BLaER1 (cell line): ENCODE data around the gene XYLT1.

Experiments
- H3K27ac ChIP-seq: shearing (Covaris generic); formaldehyde crosslinking; 2 replicates; pipeline ENCODE4 v1.8.1; 2022
- H3K27me3 ChIP-seq: shearing (Covaris generic); formaldehyde crosslinking; 2 replicates; pipeline ENCODE4 v1.8.1; 2022
- H3K36me3 ChIP-seq: shearing (Covaris generic); formaldehyde crosslinking; 2 replicates; pipeline ENCODE4 v1.8.1; 2022
- H3K4me1 ChIP-seq: shearing (Covaris generic); formaldehyde crosslinking; 2 replicates; pipeline ENCODE4 v1.8.1; 2022
- H3K4me2 ChIP-seq: shearing (Covaris generic); formaldehyde crosslinking; 2 replicates; pipeline ENCODE4 v1.8.1; 2022
- H3K4me3 ChIP-seq: shearing (Covaris generic); formaldehyde crosslinking; 2 replicates; pipeline ENCODE4 v1.8.1; 2022
- H3K9ac ChIP-seq: shearing (Covaris generic); formaldehyde crosslinking; 2 replicates; pipeline ENCODE4 v1.8.1; 2022
- H3K9me3 ChIP-seq: shearing (Covaris generic); formaldehyde crosslinking; 2 replicates; pipeline ENCODE4 v1.8.1; 2022
- H4K20me1 ChIP-seq: shearing (Covaris generic); formaldehyde crosslinking; 2 replicates; pipeline ENCODE4 v1.8.1; 2022
- Cebpa-rat ChIP-seq: shearing (Covaris generic); IDR thresholded peaks from 2 replicates; pipeline ENCODE4 v1.8.1; 2022

XYLT1 gene

DNA sequence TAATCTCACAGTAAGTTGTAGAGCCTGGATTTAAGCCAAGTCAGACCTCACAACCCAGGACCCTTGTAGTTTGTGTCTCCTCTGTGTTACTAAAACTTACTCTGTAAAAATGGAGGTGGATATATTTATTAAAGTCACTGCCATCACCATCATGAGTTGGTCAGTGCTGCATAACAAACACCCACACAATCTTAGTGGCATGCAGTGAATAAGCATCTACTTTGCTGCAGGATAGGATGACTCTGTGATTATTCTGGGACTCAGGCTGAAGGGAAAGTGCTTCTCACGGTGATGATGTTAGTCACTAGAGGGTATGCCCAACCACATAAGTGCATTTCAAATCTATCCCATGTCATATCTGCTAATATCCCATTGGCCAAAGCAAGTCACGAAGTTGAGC is 398.7 kb downstream of the XYLT1 start:
- Histone ChIP-seq H3K27ac (no peak overlapping the region), H3K9me3 (no peaks in the 10 kb centered on the region), H3K27me3 (no peaks in the 10 kb centered on the region), H4K20me1 (no peaks in the 10 kb centered on the region), H3K9ac (no peak overlapping the region), H3K4me3 (no peak overlapping the region), H3K4me1 (peaks cover 14% of the 10 kb centered on the region), H3K4me2 (no peak overlapping the region), H3K36me3 (no peaks in the 10 kb centered on the region)
- TF ChIP-seq Cebpa-rat: no peak

DNA sequence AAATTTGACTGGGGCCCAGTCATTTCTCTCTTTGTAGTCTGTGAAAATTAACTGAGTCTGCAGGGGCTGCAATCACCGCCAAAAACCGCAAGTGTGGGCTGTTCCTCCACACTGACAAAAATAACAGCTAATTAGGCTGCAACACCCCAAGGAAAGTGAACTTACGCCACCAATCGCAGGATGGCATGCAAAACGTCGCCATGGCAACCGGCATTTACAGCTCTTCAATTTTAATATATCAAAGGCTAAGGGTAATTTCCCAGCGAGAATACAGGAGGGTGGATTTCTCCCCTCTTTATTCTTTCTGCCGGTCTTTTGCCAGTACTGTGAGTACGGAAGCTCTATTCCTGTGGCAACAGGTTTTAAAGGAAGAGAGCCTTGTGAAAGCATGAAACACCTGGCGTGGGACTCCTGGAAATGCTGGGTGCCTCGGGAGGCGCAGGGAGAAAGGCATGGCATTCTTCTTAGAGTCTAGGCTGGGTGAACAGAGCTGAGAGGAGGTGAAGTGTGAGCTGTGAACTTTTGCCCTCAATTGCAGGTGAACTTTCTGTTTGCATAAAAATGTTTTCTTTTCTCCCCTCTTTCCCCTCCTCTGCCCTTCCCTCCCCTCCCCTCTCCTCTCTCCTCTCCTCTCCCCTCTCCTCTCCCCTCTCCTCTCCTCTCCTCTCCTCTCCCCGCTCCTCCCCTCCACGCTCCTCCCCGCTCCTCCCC is 399.7 kb downstream of the XYLT1 start:
- no peaks in the 10 kb centered on the region for H3K36me3 ChIP-seq
- H3K27me3 ChIP-seq: no peaks in the 10 kb centered on the region
- peak overlapping the region; percentile 42; the same call in 1 of the 2 replicates for H3K4me3 ChIP-seq
- no peaks in the 10 kb centered on the region for H4K20me1 ChIP-seq
- H3K9ac ChIP-seq: no peak overlapping the region
- no peak for TF ChIP-seq Cebpa-rat
- peaks cover 14% of the 10 kb centered on the region for H3K4me1 ChIP-seq
- H3K9me3 ChIP-seq: no peaks in the 10 kb centered on the region
- peak overlapping the region; percentile 62 for H3K4me2 ChIP-seq
- no peak overlapping the region for H3K27ac ChIP-seq

DNA sequence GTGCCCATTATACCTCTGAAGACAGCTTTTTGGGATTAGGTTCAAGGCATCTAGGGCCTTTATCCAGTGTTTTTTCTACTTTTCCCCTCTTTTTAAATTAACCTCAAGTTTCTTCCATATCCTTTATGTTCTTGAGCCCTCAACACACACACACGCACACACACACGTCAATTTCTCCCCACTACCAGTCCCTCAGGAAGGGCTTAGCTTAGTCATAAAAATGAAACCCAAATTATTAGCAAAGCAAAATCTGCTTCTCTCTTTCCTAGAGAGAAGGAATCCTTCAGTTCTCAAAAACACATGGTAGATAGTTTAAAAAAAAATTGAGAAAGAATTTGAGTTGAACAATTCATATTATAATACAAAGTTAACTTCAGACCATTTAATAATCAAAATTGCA is 401.1 kb downstream of the XYLT1 start:
- H3K27me3 ChIP-seq: no peaks in the 10 kb centered on the region
- peak overlapping the region; percentile 62; the same call in 1 of the 2 replicates for H3K4me2 ChIP-seq
- H3K9ac ChIP-seq: no peak overlapping the region
- no peak overlapping the region for H3K27ac ChIP-seq
- H3K4me1 ChIP-seq: peaks cover 14% of the 10 kb centered on the region
- no peaks in the 10 kb centered on the region for H3K36me3 ChIP-seq
- no peak for TF ChIP-seq Cebpa-rat
- H3K4me3 ChIP-seq: no peak overlapping the region
- H3K9me3 ChIP-seq: no peaks in the 10 kb centered on the region
- H4K20me1 ChIP-seq: no peaks in the 10 kb centered on the region

DNA sequence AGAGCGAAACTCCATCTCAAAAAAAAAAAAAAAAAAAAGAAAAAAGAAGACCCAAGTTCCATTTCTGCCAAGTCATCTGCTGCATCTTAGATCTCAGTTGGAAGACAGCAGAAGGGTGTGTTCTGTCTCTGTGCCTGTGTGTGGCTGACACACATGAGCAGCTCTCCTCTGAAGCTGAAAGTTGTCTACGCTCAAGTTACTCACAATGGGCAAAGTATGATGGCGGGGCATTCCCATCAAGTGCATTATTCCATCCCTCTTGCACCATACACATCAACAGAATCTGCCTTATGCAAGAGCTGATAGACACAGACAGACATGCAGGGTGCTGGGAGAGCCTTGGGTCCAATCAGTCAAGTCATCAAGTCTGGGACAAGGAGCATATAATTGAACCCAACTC is 402.2 kb downstream of the XYLT1 start:
- no peak for TF ChIP-seq Cebpa-rat
- H3K27me3 ChIP-seq: no peaks in the 10 kb centered on the region
- H4K20me1 ChIP-seq: no peaks in the 10 kb centered on the region
- H3K4me3 ChIP-seq: no peak overlapping the region
- H3K4me1 ChIP-seq: peaks cover 14% of the 10 kb centered on the region
- H3K9ac ChIP-seq: no peak overlapping the region
- H3K36me3 ChIP-seq: no peaks in the 10 kb centered on the region
- H3K27ac ChIP-seq: no peak overlapping the region
- no peaks in the 10 kb centered on the region for H3K9me3 ChIP-seq
- H3K4me2 ChIP-seq: no peak overlapping the region

GRCh38 chr16:17067882-17068281 is 402.9 kb downstream of the XYLT1 start:
- no peaks in the 10 kb centered on the region for H3K27me3 ChIP-seq
- no peaks in the 10 kb centered on the region for H4K20me1 ChIP-seq
- no peak overlapping the region for H3K27ac ChIP-seq
- no peak for TF ChIP-seq Cebpa-rat
- H3K9me3 ChIP-seq: no peaks in the 10 kb centered on the region
- H3K9ac ChIP-seq: no peak overlapping the region
- no peaks in the 10 kb centered on the region for H3K36me3 ChIP-seq
- H3K4me2 ChIP-seq: no peak overlapping the region
- no peak overlapping the region for H3K4me3 ChIP-seq
- peaks cover 14% of the 10 kb centered on the region for H3K4me1 ChIP-seq

- H3K9me3 ChIP-seq: no peaks in the 10 kb centered on the region
- H3K4me3 ChIP-seq: no peak overlapping the region
- H3K27ac ChIP-seq: no peak overlapping the region
- no peak for TF ChIP-seq Cebpa-rat
- no peak overlapping the region for H3K9ac ChIP-seq
- no peaks in the 10 kb centered on the region for H3K27me3 ChIP-seq
- H3K4me2 ChIP-seq: no peak overlapping the region
- H4K20me1 ChIP-seq: no peaks in the 10 kb centered on the region
- H3K4me1 ChIP-seq: no peaks in the 10 kb centered on the region
- no peaks in the 10 kb centered on the region for H3K36me3 ChIP-seq
Observed at GRCh38 chr16:17063201-17064139, 407.3 kb downstream of the XYLT1 start.

GRCh38 chr16:17062676-17063075 is 408.1 kb downstream of the XYLT1 start:
- no peaks in the 10 kb centered on the region for H3K9me3 ChIP-seq
- no peak for TF ChIP-seq Cebpa-rat
- no peak overlapping the region for H3K27ac ChIP-seq
- H3K4me2 ChIP-seq: no peak overlapping the region
- no peak overlapping the region for H3K4me3 ChIP-seq
- no peaks in the 10 kb centered on the region for H3K4me1 ChIP-seq
- H3K27me3 ChIP-seq: no peaks in the 10 kb centered on the region
- H3K36me3 ChIP-seq: no peaks in the 10 kb centered on the region
- no peak overlapping the region for H3K9ac ChIP-seq
- no peaks in the 10 kb centered on the region for H4K20me1 ChIP-seq

DNA sequence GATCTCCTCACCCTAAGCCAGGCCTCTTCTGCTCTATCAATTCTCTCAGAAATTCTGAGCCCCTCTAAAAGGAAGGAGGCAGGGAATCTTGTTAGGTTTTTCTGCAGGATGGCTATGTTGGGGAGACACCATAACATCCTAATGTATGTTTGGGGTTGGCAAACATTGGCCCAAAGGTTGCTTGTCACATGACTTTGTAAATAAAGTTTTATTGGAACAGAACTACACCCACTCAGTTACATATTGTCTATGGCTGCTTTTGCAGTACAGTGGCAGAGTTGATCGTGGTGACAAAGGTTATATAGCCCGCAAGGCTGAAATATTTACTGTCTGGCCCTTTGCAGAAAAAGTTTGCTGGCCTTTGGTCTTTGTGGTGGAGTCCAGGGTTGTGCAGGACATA is 409.4 kb downstream of the XYLT1 start:
- no peak for TF ChIP-seq Cebpa-rat

GRCh38 chr16:17058471-17058870 is 412.3 kb downstream of the XYLT1 start:
- Histone ChIP-seq H4K20me1 (no peaks in the 10 kb centered on the region), H3K36me3 (no peaks in the 10 kb centered on the region), H3K27ac (no peak overlapping the region), H3K4me3 (no peak overlapping the region), H3K27me3 (no peaks in the 10 kb centered on the region), H3K9me3 (no peaks in the 10 kb centered on the region), H3K4me1 (no peaks in the 10 kb centered on the region), H3K4me2 (no peak overlapping the region), H3K9ac (no peak overlapping the region)
- TF ChIP-seq Cebpa-rat: no peak

More for the DNA sequence above, 409.4 kb downstream of the XYLT1 start:
- Histone ChIP-seq H3K9me3 (no peaks in the 10 kb centered on the region), H3K4me1 (no peaks in the 10 kb centered on the region), H3K9ac (no peak overlapping the region), H4K20me1 (no peaks in the 10 kb centered on the region), H3K27ac (no peak overlapping the region), H3K4me3 (no peak overlapping the region), H3K27me3 (no peaks in the 10 kb centered on the region), H3K36me3 (no peaks in the 10 kb centered on the region), H3K4me2 (no peak overlapping the region)

- TF ChIP-seq Cebpa-rat: no peak
- Histone ChIP-seq H3K9me3 (no peaks in the 10 kb centered on the region), H3K4me1 (no peaks in the 10 kb centered on the region), H4K20me1 (no peaks in the 10 kb centered on the region), H3K27me3 (no peaks in the 10 kb centered on the region), H3K9ac (no peak overlapping the region), H3K4me3 (no peak overlapping the region), H3K36me3 (no peaks in the 10 kb centered on the region), H3K27ac (no peak overlapping the region), H3K4me2 (no peak overlapping the region)
Observed at GRCh38 chr16:17056666-17057065, 414.1 kb downstream of the XYLT1 start.
